ENCODE results near the gene KCNJ3. TPM values are rescaled to one million over a fixed set of nuclear protein-coding genes. Genes with fewer than 3 reads are reported as not detected.

Gene KCNJ3
- total RNA-seq, 4 donors from 2014 or later: 0.26 TPM; not detected in 3

- H3K9me3 ChIP-seq: no peaks in the 10 kb centered on the region
- no peak for DNase-seq (ENCODE audit: low spot score in 2 of 2)
- no peak for TF ChIP-seq POLR2AphosphoS5 (IDR thresholded peaks at IDR 0.05)
- no peak for TF ChIP-seq EP300 (IDR thresholded peaks at IDR 0.05)
- TF ChIP-seq CTCF (IDR thresholded peaks at IDR 0.05): no peak
- TF ChIP-seq POLR2A (IDR thresholded peaks at IDR 0.05): no peak
- H3K4me1 ChIP-seq: no peaks in the 10 kb centered on the region
- no peak overlapping the region for H3K27ac ChIP-seq
- 72% methylated on average over 3 of the region's 3 CpGs for WGBS
- no peak overlapping the region for H3K4me3 ChIP-seq
- no peaks in the 10 kb centered on the region for H3K36me3 ChIP-seq
- no peaks in the 10 kb centered on the region for H3K27me3 ChIP-seq
Observed at GRCh38 chr2:154677401-154677800, 21.1 kb upstream of the KCNJ3 start.

- no peaks in the 10 kb centered on the region for H3K36me3 ChIP-seq
- no peak for DNase-seq (ENCODE audit: low spot score in 2 of 2)
- H3K4me3 ChIP-seq: no peak overlapping the region
- no peaks in the 10 kb centered on the region for H3K9me3 ChIP-seq
- H3K27me3 ChIP-seq: no peaks in the 10 kb centered on the region
- no peak overlapping the region for H3K27ac ChIP-seq
- H3K4me1 ChIP-seq: no peaks in the 10 kb centered on the region
- TF ChIP-seq CTCF (IDR thresholded peaks at IDR 0.05): no peak
- TF ChIP-seq POLR2AphosphoS5 (IDR thresholded peaks at IDR 0.05): no peak
- TF ChIP-seq POLR2A (IDR thresholded peaks at IDR 0.05): no peak
- no peak for TF ChIP-seq EP300 (IDR thresholded peaks at IDR 0.05)
- WGBS: 70% methylated on average over 2 of the region's 2 CpGs
Observed at GRCh38 chr2:154681741-154682140, 16.8 kb upstream of the KCNJ3 start.

- 81% methylated on average over 3 of the region's 3 CpGs for WGBS
Observed at GRCh38 chr2:154686162-154686561, 12.3 kb upstream of the KCNJ3 start.

GRCh38 chr2:154688373-154688772, 10.1 kb upstream of the KCNJ3 start:
- H3K4me3 ChIP-seq: no peak overlapping the region
- H3K9me3 ChIP-seq: no peaks in the 10 kb centered on the region
- TF ChIP-seq EP300 (IDR thresholded peaks at IDR 0.05) (no peak), POLR2AphosphoS5 (IDR thresholded peaks at IDR 0.05) (no peak), POLR2A (IDR thresholded peaks at IDR 0.05) (no peak), CTCF (IDR thresholded peaks at IDR 0.05) (no peak)
- no peaks in the 10 kb centered on the region for H3K36me3 ChIP-seq
- no peak overlapping the region for H3K27ac ChIP-seq
- 100% methylated on average over 1 of the region's 1 CpG for whole genome bisulfite sequencing
- DNase-seq (ENCODE audit: low spot score in 2 of 2): no peak
- no peaks in the 10 kb centered on the region for H3K27me3 ChIP-seq
- peaks cover 6% of the 10 kb centered on the region for H3K4me1 ChIP-seq

More at GRCh38 chr2:154686162-154686561, 12.3 kb upstream of the KCNJ3 start:
- H3K4me3 ChIP-seq: no peak overlapping the region
- H3K4me1 ChIP-seq: no peaks in the 10 kb centered on the region
- no peak for DNase-seq (ENCODE audit: low spot score in 2 of 2)
- no peak overlapping the region for H3K27ac ChIP-seq
- no peaks in the 10 kb centered on the region for H3K27me3 ChIP-seq
- no peaks in the 10 kb centered on the region for H3K36me3 ChIP-seq
- H3K9me3 ChIP-seq: no peaks in the 10 kb centered on the region
- TF ChIP-seq POLR2A (IDR thresholded peaks at IDR 0.05) (no peak), POLR2AphosphoS5 (IDR thresholded peaks at IDR 0.05) (no peak), CTCF (IDR thresholded peaks at IDR 0.05) (no peak), EP300 (IDR thresholded peaks at IDR 0.05) (no peak)

GRCh38 chr2:154689158-154689557, 9.3 kb upstream of the KCNJ3 start:
- 43% methylated on average over 1 of the region's 1 CpG for WGBS
- DNase-seq (ENCODE audit: low spot score in 2 of 2): no peak
- TF ChIP-seq POLR2AphosphoS5 (IDR thresholded peaks at IDR 0.05): no peak
- TF ChIP-seq EP300 (IDR thresholded peaks at IDR 0.05): no peak
- TF ChIP-seq CTCF (IDR thresholded peaks at IDR 0.05): no peak
- TF ChIP-seq POLR2A (IDR thresholded peaks at IDR 0.05): no peak
- Histone ChIP-seq H3K4me3 (no peak overlapping the region), H3K27me3 (no peaks in the 10 kb centered on the region), H3K27ac (no peak overlapping the region), H3K9me3 (no peaks in the 10 kb centered on the region), H3K36me3 (no peaks in the 10 kb centered on the region), H3K4me1 (peaks cover 6% of the 10 kb centered on the region)
